Measurements from ENCODE around the gene SLC6A19.
"Not testable (repeated sequence)": the region's sequence is repeated elsewhere in the genome, so short reads cannot be mapped to it uniquely, and the experiment has no call there.

The SLC6A19 gene

GRCh38 chr5:1156754-1157460 is 44.5 kb upstream of the SLC6A19 start:
- in situ Hi-C loops (cut with MboI; ENCODE audit: low pct_unique_long_range_greater_than_20kb, low sequenced_read_pairs, unreplicated experiment) = no loop called here
- no peak for TF ChIP-seq CTCF (IDR thresholded peaks at IDR 0.05; ENCODE audit: extremely low read depth, insufficient read depth, missing control alignments)
- DNase-seq (ENCODE audit: low spot score) = no peak

- DNase-seq (ENCODE audit: low spot score); in situ Hi-C loops (cut with MboI; ENCODE audit: low pct_unique_long_range_greater_than_20kb, low sequenced_read_pairs, unreplicated experiment): not testable (repeated sequence)
Observed at GRCh38 chr5:1157461-1157986, 43.9 kb upstream of the SLC6A19 start.

- no peak for TF ChIP-seq CTCF (IDR thresholded peaks at IDR 0.05; ENCODE audit: extremely low read depth, insufficient read depth, missing control alignments)
- in situ Hi-C loops (cut with MboI; ENCODE audit: low pct_unique_long_range_greater_than_20kb, low sequenced_read_pairs, unreplicated experiment) = no loop called here
- no peak for DNase-seq (ENCODE audit: low spot score)
Observed at GRCh38 chr5:1158647-1159340, 42.6 kb upstream of the SLC6A19 start.

- in situ Hi-C loops (cut with MboI; ENCODE audit: low pct_unique_long_range_greater_than_20kb, low sequenced_read_pairs, unreplicated experiment) = no loop called here
Observed at GRCh38 chr5:1159341-1159675, 42.1 kb upstream of the SLC6A19 start.

GRCh38 chr5:1159774-1160406 is 41.5 kb upstream of the SLC6A19 start:
- no peak for TF ChIP-seq CTCF (IDR thresholded peaks at IDR 0.05; ENCODE audit: extremely low read depth, insufficient read depth, missing control alignments)
- in situ Hi-C loops (cut with MboI; ENCODE audit: low pct_unique_long_range_greater_than_20kb, low sequenced_read_pairs, unreplicated experiment) = no loop called here
- no peak for DNase-seq (ENCODE audit: low spot score)

More at GRCh38 chr5:1159341-1159675, 42.1 kb upstream of the SLC6A19 start:
- TF ChIP-seq CTCF (IDR thresholded peaks at IDR 0.05; ENCODE audit: extremely low read depth, insufficient read depth, missing control alignments) = no peak
- DNase-seq (ENCODE audit: low spot score) = no peak

GRCh38 chr5:1161108-1161832 is 40.1 kb upstream of the SLC6A19 start:
- in situ Hi-C loops (cut with MboI; ENCODE audit: low pct_unique_long_range_greater_than_20kb, low sequenced_read_pairs, unreplicated experiment) = no loop called here
- no peak for TF ChIP-seq CTCF (IDR thresholded peaks at IDR 0.05; ENCODE audit: extremely low read depth, insufficient read depth, missing control alignments)
- no peak for DNase-seq (ENCODE audit: low spot score)

Measured in GM13977 (cell line).